Endothelial cell (in vitro differentiated cells): Measurements from ENCODE around the gene FAM124B. TPM values are rescaled to one million over a fixed set of nuclear protein-coding genes. Genes with fewer than 3 reads are reported as not detected.

Experiments
- DNase-seq: peaks from one replicate; pipeline ENCODE4 v3.0.0; 2021; ENCODE audit warnings: low spot score
- H3K27ac Mint-ChIP-seq: one replicate; pipeline ENCODE4 v1.8.0; 2021; ENCODE audit warnings: mixed read lengths, inconsistent platforms; ENCODE audit not compliant: unreplicated experiment
- H3K27me3 Mint-ChIP-seq: one replicate; pipeline ENCODE4 v1.8.0; 2021; ENCODE audit warnings: mild to moderate bottlenecking, moderate library complexity, mixed read lengths, inconsistent platforms; ENCODE audit not compliant: unreplicated experiment
- H3K36me3 Mint-ChIP-seq: one replicate; pipeline ENCODE4 v1.8.0; 2021; ENCODE audit warnings: mild to moderate bottlenecking, low read depth, mixed read lengths, inconsistent platforms; ENCODE audit not compliant: unreplicated experiment
- H3K4me1 Mint-ChIP-seq: one replicate; pipeline ENCODE4 v1.8.0; 2021; ENCODE audit warnings: mild to moderate bottlenecking, mixed read lengths, inconsistent platforms; ENCODE audit not compliant: unreplicated experiment
- H3K4me3 Mint-ChIP-seq: one replicate; pipeline ENCODE4 v1.8.0; 2021; ENCODE audit warnings: mild to moderate bottlenecking, mixed read lengths, inconsistent platforms; ENCODE audit not compliant: unreplicated experiment
- H3K9me3 Mint-ChIP-seq: one replicate; pipeline ENCODE4 v1.8.0; 2021; ENCODE audit warnings: mixed read lengths, inconsistent platforms; ENCODE audit not compliant: unreplicated experiment
- CTCF ChIP-seq: fragments of 200-600 bp; sonication (generic); IDR thresholded peaks from one replicate; pipeline ENCODE4 v1.5.0; 2021; ENCODE audit warnings: antibody characterized with exemption; ENCODE audit not compliant: unreplicated experiment
- total RNA-seq: library from RNA; stranded (reverse); fragmentation: NEBNext Ultra II Directional; extraction: Animal tissue kit (Norgen Biotek cat#: 25700); gene quantifications from one replicate; pipeline ENCODE4 v1.2.1, GENCODE V29; 2021; ENCODE audit not compliant: unreplicated experiment

The FAM124B gene
- total RNA-seq, 1 donor from 2014 or later, result 269 TPM

- H3K27ac Mint-ChIP-seq, result no peak overlapping the region
- H3K36me3 Mint-ChIP-seq, result peaks cover 36% of the 10 kb centered on the region
- DNase-seq, result no peak
- peaks cover 10% of the 10 kb centered on the region for H3K4me1 Mint-ChIP-seq
- H3K4me3 Mint-ChIP-seq, result no peak overlapping the region
- TF ChIP-seq CTCF, result no peak
- peaks cover 6% of the 10 kb centered on the region for H3K27me3 Mint-ChIP-seq
- H3K9me3 Mint-ChIP-seq, result peaks cover 15% of the 10 kb centered on the region
Observed at GRCh38 chr2:224428787-224429440, 27.0 kb upstream of the FAM124B start.

GRCh38 chr2:224427471-224427870 is 25.6 kb upstream of the FAM124B start:
- no peak for DNase-seq
- no peak for TF ChIP-seq CTCF
- Mint-ChIP-seq H3K36me3 (peaks cover 29% of the 10 kb centered on the region), H3K27ac (no peak overlapping the region), H3K9me3 (peaks cover 10% of the 10 kb centered on the region), H3K27me3 (peaks cover 6% of the 10 kb centered on the region), H3K4me1 (peaks cover 4% of the 10 kb centered on the region), H3K4me3 (no peak overlapping the region)

GRCh38 chr2:224426656-224427055 is 24.7 kb upstream of the FAM124B start:
- Mint-ChIP-seq H3K4me1 (no peaks in the 10 kb centered on the region), H3K9me3 (peaks cover 12% of the 10 kb centered on the region), H3K4me3 (no peak overlapping the region), H3K36me3 (peaks cover 24% of the 10 kb centered on the region), H3K27me3 (peaks cover 5% of the 10 kb centered on the region), H3K27ac (no peak overlapping the region)
- DNase-seq, result no peak
- TF ChIP-seq CTCF, result no peak

- H3K36me3 Mint-ChIP-seq, result peaks cover 5% of the 10 kb centered on the region
- no peak overlapping the region for H3K4me3 Mint-ChIP-seq
- peaks cover 4% of the 10 kb centered on the region for H3K9me3 Mint-ChIP-seq
- H3K27ac Mint-ChIP-seq, result no peak overlapping the region
- peaks cover 1% of the 10 kb centered on the region for H3K27me3 Mint-ChIP-seq
- peaks cover 23% of the 10 kb centered on the region for H3K4me1 Mint-ChIP-seq
- no peak for TF ChIP-seq CTCF
- no peak for DNase-seq
Observed at GRCh38 chr2:224421065-224421464, 19.2 kb upstream of the FAM124B start.

GRCh38 chr2:224417947-224418346 is 16.0 kb upstream of the FAM124B start:
- Mint-ChIP-seq H3K9me3 (peaks cover 4% of the 10 kb centered on the region), H3K4me3 (no peak overlapping the region), H3K27me3 (peaks cover 3% of the 10 kb centered on the region), H3K4me1 (peaks cover 34% of the 10 kb centered on the region), H3K27ac (peak overlapping the region; percentile 97), H3K36me3 (peaks cover 5% of the 10 kb centered on the region)
- no peak for TF ChIP-seq CTCF
- no peak for DNase-seq
